ENCODE results near the gene ZNF630. TPM values are rescaled to one million over a fixed set of nuclear protein-coding genes. Genes with fewer than 3 reads are reported as not detected.
"Not testable (repeated sequence)": the region's sequence is repeated elsewhere in the genome, so short reads cannot be mapped to it uniquely, and the experiment has no call there.

The ZNF630 gene
- 0.24 and 0.29 TPM in 2 replicates for total RNA-seq

GRCh38 chrX:48071064-48071985 is at the start of gene ZNF630:
Gene ZNF630, minus strand, starts transcription at chrX:48071640. Its CDS starts 4,754 bp downstream, at chrX:48066886.
- H3K4me3 Mint-ChIP-seq, result peak within 1 kb of the TSS; percentile 83
- H3K27me3 Mint-ChIP-seq (ENCODE audit: insufficient read depth), result no peaks in the 10 kb centered on the region
- intact Hi-C loops (cut with micrococcal nuclease), result no loop called here
- peak; percentile 24 for DNase-seq (ENCODE audit: low spot score)
- H3K36me3 Mint-ChIP-seq (ENCODE audit: low read depth), result peaks cover 5% of the 10 kb centered on the region
- H3K4me1 Mint-ChIP-seq (ENCODE audit: low read depth), result peaks cover 8% of the 10 kb centered on the region
- peak within 1 kb of the TSS; percentile 79 for H3K27ac Mint-ChIP-seq
- no peaks in the 10 kb centered on the region for H3K9me3 Mint-ChIP-seq

DNA sequence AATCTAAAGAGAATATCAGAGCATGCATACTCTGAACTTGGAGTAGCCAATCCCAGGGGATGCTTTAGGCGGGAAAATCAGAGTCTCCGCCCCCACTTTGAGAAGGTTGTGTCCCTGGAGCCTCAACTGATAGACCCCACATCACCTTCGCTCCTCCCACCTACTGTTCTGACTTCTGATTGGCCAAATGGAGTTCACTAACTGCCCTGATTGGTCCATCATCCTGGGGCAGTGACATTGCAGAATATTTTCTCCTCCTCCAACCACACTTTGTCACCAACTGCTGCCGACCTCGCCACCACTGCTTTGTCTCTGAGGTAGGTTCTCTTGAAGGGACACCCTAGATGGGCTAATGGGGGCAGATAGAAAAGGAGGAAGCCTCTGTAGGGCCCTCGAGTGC is 36.3 kb upstream of the ZNF630 start:
- H3K9me3 Mint-ChIP-seq, result no peaks in the 10 kb centered on the region
- H3K4me1 Mint-ChIP-seq (ENCODE audit: low read depth), result no peaks in the 10 kb centered on the region
- H3K27ac Mint-ChIP-seq, result no peak overlapping the region
- H3K4me3 Mint-ChIP-seq, result no peak overlapping the region
- H3K36me3 Mint-ChIP-seq (ENCODE audit: low read depth), result no peaks in the 10 kb centered on the region
- DNase-seq (ENCODE audit: low spot score), result no peak
- H3K27me3 Mint-ChIP-seq (ENCODE audit: insufficient read depth), result no peaks in the 10 kb centered on the region
- intact Hi-C loops (cut with micrococcal nuclease), result no loop called here

GRCh38 chrX:48102874-48103374 is 31.5 kb upstream of the ZNF630 start:
- Mint-ChIP-seq H3K36me3 (ENCODE audit: low read depth) (no peaks in the 10 kb centered on the region), H3K27ac (no peak overlapping the region), H3K27me3 (ENCODE audit: insufficient read depth) (no peaks in the 10 kb centered on the region), H3K9me3 (no peaks in the 10 kb centered on the region), H3K4me3 (no peak overlapping the region), H3K4me1 (ENCODE audit: low read depth) (no peaks in the 10 kb centered on the region)
- intact Hi-C loops (cut with micrococcal nuclease), result no loop called here
- DNase-seq (ENCODE audit: low spot score), result no peak

- Mint-ChIP-seq H3K27me3 (ENCODE audit: insufficient read depth) (no peaks in the 10 kb centered on the region), H3K4me1 (ENCODE audit: low read depth) (no peaks in the 10 kb centered on the region), H3K4me3 (no peak overlapping the region), H3K27ac (no peak overlapping the region), H3K9me3 (no peaks in the 10 kb centered on the region), H3K36me3 (ENCODE audit: low read depth) (no peaks in the 10 kb centered on the region)
- DNase-seq (ENCODE audit: low spot score), result no peak
- intact Hi-C loops (cut with micrococcal nuclease), result no loop called here
Measured at GRCh38 chrX:48101443-48101842, 30.0 kb upstream of the ZNF630 start.

- H3K27me3 Mint-ChIP-seq (ENCODE audit: insufficient read depth); H3K9me3 Mint-ChIP-seq: not testable (repeated sequence)
Measured at GRCh38 chrX:48092558-48092957, 21.1 kb upstream of the ZNF630 start.

GRCh38 chrX:48090123-48090522 is 18.7 kb upstream of the ZNF630 start:
- H3K4me3 Mint-ChIP-seq, result no peak overlapping the region
- H3K4me1 Mint-ChIP-seq (ENCODE audit: low read depth), result no peaks in the 10 kb centered on the region
- H3K27ac Mint-ChIP-seq, result no peak overlapping the region
- no peaks in the 10 kb centered on the region for H3K9me3 Mint-ChIP-seq
- peaks cover 3% of the 10 kb centered on the region for H3K27me3 Mint-ChIP-seq (ENCODE audit: insufficient read depth)
- no peak for DNase-seq (ENCODE audit: low spot score)
- H3K36me3 Mint-ChIP-seq (ENCODE audit: low read depth), result no peaks in the 10 kb centered on the region
- intact Hi-C loops (cut with micrococcal nuclease), result no loop called here

More at GRCh38 chrX:48092558-48092957, 21.1 kb upstream of the ZNF630 start:
- DNase-seq (ENCODE audit: low spot score); H3K36me3 Mint-ChIP-seq (ENCODE audit: low read depth); intact Hi-C loops (cut with micrococcal nuclease); H3K4me1 Mint-ChIP-seq (ENCODE audit: low read depth); H3K4me3 Mint-ChIP-seq; H3K27ac Mint-ChIP-seq: not testable (repeated sequence)

- Mint-ChIP-seq H3K9me3 (no peaks in the 10 kb centered on the region), H3K4me3 (no peak overlapping the region), H3K27ac (no peak overlapping the region), H3K36me3 (ENCODE audit: low read depth) (no peaks in the 10 kb centered on the region), H3K4me1 (ENCODE audit: low read depth) (no peaks in the 10 kb centered on the region), H3K27me3 (ENCODE audit: insufficient read depth) (peaks cover 7% of the 10 kb centered on the region)
- intact Hi-C loops (cut with micrococcal nuclease), result no loop called here
- DNase-seq (ENCODE audit: low spot score), result no peak
Measured at GRCh38 chrX:48086082-48086481, 14.6 kb upstream of the ZNF630 start.

GRCh38 chrX:48083706-48084105 is 12.3 kb upstream of the ZNF630 start:
- Mint-ChIP-seq H3K9me3 (no peaks in the 10 kb centered on the region), H3K27ac (no peak overlapping the region), H3K27me3 (ENCODE audit: insufficient read depth) (peaks cover 5% of the 10 kb centered on the region), H3K4me1 (ENCODE audit: low read depth) (no peaks in the 10 kb centered on the region), H3K36me3 (ENCODE audit: low read depth) (no peaks in the 10 kb centered on the region), H3K4me3 (no peak overlapping the region)
- no peak for DNase-seq (ENCODE audit: low spot score)
- intact Hi-C loops (cut with micrococcal nuclease), result no loop called here

DNA sequence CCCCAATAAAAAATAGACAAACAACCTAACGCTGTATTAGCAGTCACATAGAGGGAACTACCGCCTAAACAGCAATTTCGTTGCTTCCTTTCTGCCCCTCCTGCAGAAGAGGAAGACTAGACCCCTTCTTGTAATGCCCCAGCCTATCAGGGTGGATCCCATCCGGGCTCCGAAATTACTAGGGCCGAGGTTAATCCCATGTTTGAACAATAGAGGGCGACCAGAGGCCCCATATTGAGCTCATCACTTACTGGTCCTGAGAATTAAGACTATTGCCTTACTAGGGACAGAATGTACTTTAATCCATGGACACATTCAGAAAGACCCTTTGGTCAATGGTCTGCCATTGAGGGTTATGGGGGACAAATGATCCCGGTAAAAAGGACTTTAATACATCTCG is 11.8 kb upstream of the ZNF630 start:
- Mint-ChIP-seq H3K4me1 (ENCODE audit: low read depth) (no peaks in the 10 kb centered on the region), H3K9me3 (no peaks in the 10 kb centered on the region), H3K27me3 (ENCODE audit: insufficient read depth) (peaks cover 4% of the 10 kb centered on the region), H3K4me3 (no peak overlapping the region), H3K36me3 (ENCODE audit: low read depth) (no peaks in the 10 kb centered on the region), H3K27ac (no peak overlapping the region)
- peak; percentile 2 for DNase-seq (ENCODE audit: low spot score)
- intact Hi-C loops (cut with micrococcal nuclease), result no loop called here

DNA sequence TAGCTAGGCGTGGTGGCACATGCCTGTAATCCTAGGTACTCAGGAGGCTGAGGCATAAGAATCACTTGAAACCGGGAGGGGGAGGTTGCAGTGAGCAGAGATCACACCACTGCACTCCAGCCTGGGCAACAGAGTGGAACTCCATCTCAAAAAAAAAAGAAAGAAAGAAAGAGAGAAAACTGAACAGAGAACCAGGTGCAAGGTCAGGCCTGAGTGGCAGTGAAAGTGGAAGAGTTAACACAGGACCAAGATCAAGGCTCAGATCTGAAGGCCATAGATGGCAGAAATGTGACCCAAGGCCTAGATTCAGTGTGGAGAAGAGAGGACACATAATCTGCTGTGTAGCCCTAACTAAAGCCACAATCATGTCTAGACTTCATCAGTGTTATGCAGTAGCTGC is 4.9 kb upstream of the ZNF630 start:
- DNase-seq (ENCODE audit: low spot score), result no peak
- intact Hi-C loops (cut with micrococcal nuclease), result no loop called here
- no peak overlapping the region for H3K27ac Mint-ChIP-seq
- H3K4me3 Mint-ChIP-seq, result no peak overlapping the region
- no peaks in the 10 kb centered on the region for H3K9me3 Mint-ChIP-seq
- no peaks in the 10 kb centered on the region for H3K36me3 Mint-ChIP-seq (ENCODE audit: low read depth)
- H3K4me1 Mint-ChIP-seq (ENCODE audit: low read depth), result peaks cover under 1% of the 10 kb centered on the region
- H3K27me3 Mint-ChIP-seq (ENCODE audit: insufficient read depth), result no peaks in the 10 kb centered on the region

GRCh38 chrX:48071986-48072605 is 656 bp upstream of the ZNF630 start:
- H3K27ac Mint-ChIP-seq, result no peak overlapping the region
- intact Hi-C loops (cut with micrococcal nuclease), result no loop called here
- DNase-seq (ENCODE audit: low spot score), result no peak
- H3K9me3 Mint-ChIP-seq, result no peaks in the 10 kb centered on the region
- peaks cover 8% of the 10 kb centered on the region for H3K4me1 Mint-ChIP-seq (ENCODE audit: low read depth)
- no peaks in the 10 kb centered on the region for H3K27me3 Mint-ChIP-seq (ENCODE audit: insufficient read depth)
- H3K4me3 Mint-ChIP-seq, result peak overlapping the region; percentile 83
- peaks cover 5% of the 10 kb centered on the region for H3K36me3 Mint-ChIP-seq (ENCODE audit: low read depth)

DNA sequence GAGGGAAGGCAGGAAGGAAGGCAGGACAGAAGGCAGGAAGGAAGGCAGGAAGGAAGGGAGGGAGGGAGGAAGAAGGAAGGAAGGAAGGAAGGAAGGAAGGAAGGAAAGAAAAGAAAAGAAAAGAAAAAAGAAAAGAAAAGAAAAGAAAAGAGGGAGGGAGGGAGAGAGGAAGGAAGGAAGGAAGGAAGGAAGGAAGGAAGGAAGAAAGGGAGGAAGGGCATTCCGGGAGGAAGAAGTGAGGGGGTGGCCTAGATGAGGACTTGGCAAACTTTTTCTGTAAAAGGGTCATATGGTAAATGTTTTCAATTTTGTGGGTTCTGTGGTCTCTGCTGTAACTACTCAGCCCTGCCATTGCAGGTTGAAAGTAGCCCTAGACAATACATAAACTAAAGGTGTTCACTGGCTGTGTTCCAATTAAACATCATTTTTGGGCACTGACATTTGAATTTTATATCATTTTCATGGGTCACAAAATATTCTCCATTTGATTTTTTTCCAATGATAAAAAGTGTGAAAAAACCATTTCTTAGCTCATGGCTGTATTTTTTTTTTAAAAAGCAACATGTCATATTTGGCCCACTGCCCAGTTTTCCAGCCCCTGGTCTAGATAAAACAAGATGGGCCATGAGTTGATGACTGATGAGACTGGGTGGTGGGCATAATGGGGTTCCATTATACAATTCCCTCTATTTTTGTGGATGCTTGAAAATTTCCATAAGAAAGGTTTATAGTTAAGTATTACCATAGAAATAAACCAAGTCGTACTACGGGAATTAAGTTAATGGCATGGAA is 3.1 kb downstream of the ZNF630 start:
- Mint-ChIP-seq H3K4me3 (no peak overlapping the region), H3K36me3 (ENCODE audit: low read depth) (peaks cover 7% of the 10 kb centered on the region), H3K27me3 (ENCODE audit: insufficient read depth) (no peaks in the 10 kb centered on the region), H3K9me3 (no peaks in the 10 kb centered on the region), H3K4me1 (ENCODE audit: low read depth) (peaks cover 8% of the 10 kb centered on the region), H3K27ac (no peak overlapping the region)
- no peak for DNase-seq (ENCODE audit: low spot score)
- intact Hi-C loops (cut with micrococcal nuclease), result no loop called here

Measured in activated T-helper 1 cell treated with anti-CD3 and anti-CD28 coated beads, Interleukin-12 subunit alpha, Interleukin-12 subunit beta, Interleukin-2, Interleukin-4 antibody, amounts not matched to agents 30 ng/mL and 10 ng/mL and 1 ng/mL, durations not matched to agents 14 hours and 24 hours and 36 hours (primary cell).